Gastrocnemius medialis (tissue), 4 donors: ENCODE measurements around the gene NEIL1. TPM values are rescaled to one million over a fixed set of nuclear protein-coding genes. Genes with fewer than 3 reads are reported as not detected.

Source experiments
- ATAC-seq, 2 donors: fragments of 150-250 bp; one replicate each; pipeline ENCODE4 v1.9.1; 2016
- DNase-seq, 2 donors: peaks; one replicate each; pipeline ENCODE4 v3.0.0-alpha.2; 2019
- H3K27ac ChIP-seq, 4 donors: fragments of 200-600 bp; sonication (generic); 1 replicate in 1 of 4; 2 replicates in 3 of 4; pipeline ENCODE4 v1.5.1; 2016 to 2018; ENCODE audit warnings: mild to moderate bottlenecking in 2 of 4, moderate library complexity in 1 of 4
- H3K27me3 ChIP-seq, 3 donors: fragments of 200-600 bp; sonication (generic) in 2 of 3; 1 replicate in 1 of 3; 2 replicates in 2 of 3; pipeline versions ENCODE4 v1.5.1 to v1.6.0; 2016 to 2019; ENCODE audit warnings: mild to moderate bottlenecking in 1 of 3, moderate library complexity in 1 of 3
- H3K36me3 ChIP-seq, 2 donors: fragments of 200-600 bp; sonication (generic) in 1 of 2; one replicate each; pipeline ENCODE4 v1.5.1; 2017 to 2018
- H3K4me1 ChIP-seq, 2 donors: fragments of 200-600 bp; sonication (generic) in 1 of 2; one replicate each; pipeline ENCODE4 v1.5.1; 2016 to 2017; ENCODE audit warnings: mild to moderate bottlenecking in 2 of 2
- H3K4me3 ChIP-seq, 4 donors: fragments of 200-600 bp; sonication (generic) in 3 of 4; 1 replicate in 1 of 4; 2 replicates in 3 of 4; pipeline ENCODE4 v1.5.1; 2016 to 2019; ENCODE audit warnings: mild to moderate bottlenecking in 2 of 4
- H3K9me3 ChIP-seq, 3 donors: fragments of 200-600 bp; sonication (generic) in 2 of 3; 1 replicate in 1 of 3; 2 replicates in 2 of 3; pipeline ENCODE4 v1.5.1; 2016 to 2019
- POLR2A ChIP-seq, 2 donors: fragments of 450-650 bp; IDR thresholded peaks; one replicate each; pipeline ENCODE4 v1.6.1; 2017; ENCODE audit warnings: antibody characterized with exemption in 2 of 2, mild to moderate bottlenecking in 2 of 2, moderate library complexity in 2 of 2
- in situ Hi-C, 4 donors: fragments of 200-750 bp; cut with MboI; loops; one replicate each; pipeline versions ENCODE4 v1.15.0 to v1.8.0; 2017; ENCODE audit warnings: low sequenced_read_pairs in 4 of 4
- intact Hi-C: fragments of 100-400 bp; cut with DNase I; formaldehyde crosslinking; loops from one replicate; pipeline ENCODE4 v1.15.1; 2023; ENCODE audit warnings: low total_unique reads
- total RNA-seq, 4 donors: library from RNA; depleted of rRNA; stranded (reverse); fragments of >200 nt; gene quantifications; one replicate each; pipeline versions ENCODE4 v1.1.0 to v1.2.3, GENCODE V29; 2016
- TF ChIP-seq, protein P1 (sequence below), 5 experiments: fragments of 450-650 bp in 3 of 5; fragments of 200-600 bp in 2 of 5; sonication (generic) in 2 of 5; IDR thresholded peaks in 4 of 5; conservative IDR thresholded peaks in 1 of 5; 1 replicate in 4 of 5; 2 replicates in 1 of 5; pipeline ENCODE4 v1.5.1; 2016 to 2019; ENCODE audit warnings: antibody characterized with exemption in 5 of 5, mild to moderate bottlenecking in 3 of 5, moderate library complexity in 3 of 5

Gene NEIL1
- total RNA-seq, 4 donors from 2014 or later = 3.9 to 11.1 (median 5.1) TPM

DNA sequence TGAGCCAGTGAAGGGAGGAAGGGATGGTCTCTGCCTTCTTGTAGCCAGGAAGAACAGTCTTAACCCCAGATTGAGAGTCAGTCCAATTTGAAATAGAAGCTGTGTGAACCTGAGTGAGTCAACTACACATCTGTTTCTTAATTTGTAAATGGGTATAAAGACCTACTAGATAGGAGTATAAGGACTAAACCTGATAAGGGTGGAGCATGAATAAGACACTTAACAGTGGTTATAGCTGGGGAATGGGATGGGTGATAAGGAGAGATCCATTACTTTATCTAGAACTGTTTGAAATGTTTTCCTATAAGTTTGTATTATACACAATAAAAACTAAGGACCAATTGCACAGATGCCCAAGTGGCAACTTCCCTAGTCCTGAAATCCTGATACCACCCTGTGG is 20.2 kb downstream of the NEIL1 start:
- TF ChIP-seq, protein P1, sequence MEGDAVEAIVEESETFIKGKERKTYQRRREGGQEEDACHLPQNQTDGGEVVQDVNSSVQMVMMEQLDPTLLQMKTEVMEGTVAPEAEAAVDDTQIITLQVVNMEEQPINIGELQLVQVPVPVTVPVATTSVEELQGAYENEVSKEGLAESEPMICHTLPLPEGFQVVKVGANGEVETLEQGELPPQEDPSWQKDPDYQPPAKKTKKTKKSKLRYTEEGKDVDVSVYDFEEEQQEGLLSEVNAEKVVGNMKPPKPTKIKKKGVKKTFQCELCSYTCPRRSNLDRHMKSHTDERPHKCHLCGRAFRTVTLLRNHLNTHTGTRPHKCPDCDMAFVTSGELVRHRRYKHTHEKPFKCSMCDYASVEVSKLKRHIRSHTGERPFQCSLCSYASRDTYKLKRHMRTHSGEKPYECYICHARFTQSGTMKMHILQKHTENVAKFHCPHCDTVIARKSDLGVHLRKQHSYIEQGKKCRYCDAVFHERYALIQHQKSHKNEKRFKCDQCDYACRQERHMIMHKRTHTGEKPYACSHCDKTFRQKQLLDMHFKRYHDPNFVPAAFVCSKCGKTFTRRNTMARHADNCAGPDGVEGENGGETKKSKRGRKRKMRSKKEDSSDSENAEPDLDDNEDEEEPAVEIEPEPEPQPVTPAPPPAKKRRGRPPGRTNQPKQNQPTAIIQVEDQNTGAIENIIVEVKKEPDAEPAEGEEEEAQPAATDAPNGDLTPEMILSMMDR (IDR thresholded peaks at IDR 0.05 in 4 of 5, conservative IDR thresholded peaks at IDR 0.05 in 1 of 5) = no peak
- TF ChIP-seq POLR2A (IDR thresholded peaks at IDR 0.05) = no peak
- ATAC-seq (no peak), DNase-seq (no peak)
- in situ Hi-C loops (loop anchor here in 2 of 4 donors (25.0 kb wide), 1 partner anchor 270 kb away; the partner anchor contains the start of genes IMP3 (in 2 of the 2), SNUPN (in 2 of the 2) and SNX33 (in 2 of the 2)), intact Hi-C loops (loop anchor here (5.0 kb wide), 1 partner anchor 435 kb away; no protein-coding TSS in a partner anchor)
- H3K4me1 ChIP-seq = peaks cover 18 to 19% of the 10 kb centered on the region in 2 donors
- no peaks in the 10 kb centered on the region for H3K27me3 ChIP-seq
- peak overlapping the region; percentile 96 to 100 (median 98) for H3K27ac ChIP-seq
- peak overlapping the region in 1 of 4 donors; percentile 98 for H3K4me3 ChIP-seq
- no peaks in the 10 kb centered on the region for H3K9me3 ChIP-seq
- peaks cover 0 to 65% of the 10 kb centered on the region in 2 donors for H3K36me3 ChIP-seq

- TF ChIP-seq, protein P1 (IDR thresholded peaks at IDR 0.05 in 4 of 5, conservative IDR thresholded peaks at IDR 0.05 in 1 of 5) = peak in 2 of 5 experiments; percentile 35 to 67
- no peak for TF ChIP-seq POLR2A (IDR thresholded peaks at IDR 0.05)
- Histone ChIP-seq H3K36me3 (peaks cover 0 to 65% of the 10 kb centered on the region in 2 donors), H3K4me3 (peak overlapping the region; percentile 87 to 99 (median 96)), H3K27ac (peak overlapping the region; percentile 96 to 100 (median 98)), H3K9me3 (no peaks in the 10 kb centered on the region), H3K27me3 (no peaks in the 10 kb centered on the region), H3K4me1 (peaks cover 18 to 19% of the 10 kb centered on the region in 2 donors)
- intact Hi-C loops (loop anchor here (5.0 kb wide), 1 partner anchor 435 kb away; no protein-coding TSS in a partner anchor), in situ Hi-C loops (loop anchor here in 2 of 4 donors (25.0 kb wide), 1 partner anchor 270 kb away; the partner anchor contains the start of genes IMP3 (in 2 of the 2), SNUPN (in 2 of the 2) and SNX33 (in 2 of the 2))
- DNase-seq (no peak), ATAC-seq (peak; percentile 0 to 1)
Observed at GRCh38 chr15:75367406-75367912, 20.6 kb downstream of the NEIL1 start.

GRCh38 chr15:75367913-75368688 is 21.3 kb downstream of the NEIL1 start, which contains the start of gene MAN2C1:
TSS of gene MAN2C1 (minus strand) at chr15:75368607. CDS start at chr15:75368583, 24 bp downstream.
- intact Hi-C loops = loop anchor here (1.0 to 5.0 kb wide), 5 partner anchors 32 to 434 kb away; partner anchors contain the start of genes COMMD4, IMP3 and SNUPN

More at GRCh38 chr15:75367913-75368688, 21.3 kb downstream of the NEIL1 start, which contains the start of gene MAN2C1:
- Histone ChIP-seq H3K9me3 (no peaks in the 10 kb centered on the region), H3K36me3 (peaks cover 0 to 59% of the 10 kb centered on the region in 2 donors), H3K4me3 (peak within 1 kb of the TSS; percentile 87 to 99 (median 96)), H3K27me3 (no peaks in the 10 kb centered on the region), H3K27ac (peak within 1 kb of the TSS; percentile 96 to 100 (median 98)), H3K4me1 (peaks cover 18 to 19% of the 10 kb centered on the region in 2 donors)
- DNase-seq (peak; percentile 92 to 97), ATAC-seq (peak; percentile 89 to 93)
- in situ Hi-C loops = loop anchor here in 2 of 4 donors (25.0 kb wide), 1 partner anchor 269 kb away; the partner anchor contains the start of genes IMP3 (in 2 of the 2), SNUPN (in 2 of the 2) and SNX33 (in 2 of the 2)
- peak; percentile 86 to 89 for TF ChIP-seq POLR2A (IDR thresholded peaks at IDR 0.05)
- TF ChIP-seq, protein P1 (IDR thresholded peaks at IDR 0.05 in 4 of 5, conservative IDR thresholded peaks at IDR 0.05 in 1 of 5) = peak in 3 of 5 experiments; percentile 72 to 81 (median 80)
